GM12878 (cell line): Measurements from ENCODE around the gene CTNNB1. TPM values are rescaled to one million over a fixed set of nuclear protein-coding genes. Genes with fewer than 3 reads are reported as not detected.

ENCODE experiments used
- ATAC-seq: fragments of 200-7000 bp; cut with Tn5 transposase; 3 replicates; pipeline ENCODE4 v1.9.1; 2020; ENCODE audit warnings: mild to moderate bottlenecking, moderate library complexity
- BruUV-seq: library from RNA; stranded (reverse); fragments of 400-500 nt; replicated peaks from 2 replicates; lab custom pipeline; 2021; lab: Mats Ljungman, UMichigan
- CTCF ChIA-PET: fragments of 300-600 bp; sonication (Branson Sonifier 250); formaldehyde crosslinking; extraction: SDS; loops from one replicate; lab custom pipeline; 2021; ENCODE audit warnings: inconsistent platforms; lab: Yijun Ruan, JAX
- POLR2A ChIA-PET: fragments of 350-600 bp; formaldehyde crosslinking; extraction: SDS; loops from one replicate; lab custom pipeline; 2021; ENCODE audit warnings: inconsistent platforms; lab: Charles Lee
- RAD21 ChIA-PET: fragments of 300-600 bp; sonication (Branson Sonifier 250); formaldehyde crosslinking; loops from one replicate; lab custom pipeline; 2023; ENCODE audit warnings: antibody characterized with exemption; ENCODE audit not compliant: unreplicated experiment; lab: Charles Lee
- SMC1A ChIA-PET: fragments of 300-600 bp; sonication (Branson Sonifier 250); formaldehyde crosslinking; loops from one replicate; lab custom pipeline; 2023; ENCODE audit not compliant: unreplicated experiment, uncharacterized antibody; lab: Charles Lee
- DNase-seq: peaks from one replicate; pipeline ENCODE4 v3.0.0-alpha.2; 2011; ENCODE audit warnings: low read depth, low spot score
- FAIRE-seq: peaks from 3 replicates; lab custom pipeline; 2011; peaks lifted over from hg19 to GRCh38; lab: Jason Lieb, UNC
- H2AFZ ChIP-seq: 2 replicates; pipeline ENCODE4 v1.6.0; 2011; ENCODE audit warnings: low read depth, low read length, control low read depth; ENCODE audit not compliant: control insufficient read depth
- H3K27ac ChIP-seq: 2 replicates; pipeline ENCODE4 v1.5.1; 2011; ENCODE audit warnings: control low read depth; ENCODE audit not compliant: control insufficient read depth, insufficient read depth
- H3K27me3 ChIP-seq, 2 experiments: replicated peaks in 1 of 2; 2 replicates each; pipeline versions ENCODE4 v1.6.0 to v1.6.1; 2011; ENCODE audit warnings: low read length in 1 of 2; ENCODE audit not compliant: control insufficient read depth in 2 of 2, insufficient read depth in 2 of 2
- H3K36me3 ChIP-seq, 2 experiments: 2 replicates each; pipeline ENCODE4 v1.5.1; 2011; ENCODE audit warnings: low read length in 1 of 2; ENCODE audit not compliant: control insufficient read depth in 2 of 2, insufficient read depth in 2 of 2
- H3K4me1 ChIP-seq: 2 replicates; pipeline ENCODE4 v1.6.1; 2011; ENCODE audit warnings: mild to moderate bottlenecking, low read length, moderate library complexity, mixed read lengths; ENCODE audit not compliant: control insufficient read depth, insufficient read depth
- H3K4me2 ChIP-seq: 2 replicates; pipeline ENCODE4 v1.6.0; 2011; ENCODE audit warnings: control low read depth; ENCODE audit not compliant: control insufficient read depth, insufficient read depth
- H3K4me3 ChIP-seq: fragments of 200-600 bp; sonication (generic); 2 replicates; pipeline ENCODE4 v1.5.1; 2016
- H3K79me2 ChIP-seq: 2 replicates; pipeline ENCODE4 v1.6.0; 2011; ENCODE audit warnings: low read length; ENCODE audit not compliant: control insufficient read depth, insufficient read depth
- H3K9ac ChIP-seq: 2 replicates; pipeline ENCODE4 v1.8.0; 2011; ENCODE audit warnings: low read length, control low read depth, mixed read lengths; ENCODE audit not compliant: control insufficient read depth, insufficient read depth
- H3K9me3 ChIP-seq: replicated peaks from 3 replicates; pipeline ENCODE4 v1.5.1; 2011; ENCODE audit warnings: mild to moderate bottlenecking, low read length; ENCODE audit not compliant: control insufficient read depth, insufficient read depth
- H4K20me1 ChIP-seq: 2 replicates; pipeline ENCODE4 v1.6.0; 2011; ENCODE audit not compliant: control insufficient read depth, insufficient read depth
- IRF3 ChIP-seq: fragments of 450-650 bp; IDR thresholded peaks from 2 replicates; pipeline ENCODE4 v1.6.1; 2014; ENCODE audit warnings: mild to moderate bottlenecking
- MAX ChIP-seq: IDR thresholded peaks from 2 replicates; pipeline ENCODE4 v1.6.1; 2012; ENCODE audit warnings: low read depth, low read length, improper control_type of control experiment
- WGBS: methylation state at CpG from one replicate; pipeline ENCODE4 v1.1.6; 2016; ENCODE audit warnings: low lambda C conversion rate; ENCODE audit not compliant: insufficient replicate concordance, insufficient coverage; ENCODE audit errors: missing lambda C conversion rate; 5-methylcytosine and 5-hydroxymethylcytosine counted together
- in situ Hi-C: fragments of 300-500 bp; cut with MboI; formaldehyde crosslinking; loops from 9 replicates; pipeline ENCODE4 v1.14.3; 2018; ENCODE audit warnings: mixed read lengths
- intact Hi-C: fragments of 100-400 bp; cut with micrococcal nuclease; formaldehyde crosslinking; loops from one replicate; pipeline ENCODE4 v1.14.2; 2022; ENCODE audit not compliant: unreplicated experiment
- polyA plus RNA-seq, 11 experiments: library from polyadenylated mRNA; depleted of rRNA in 4 of 11; unstranded in 6 of 11; stranded (reverse) in 5 of 11; fragments of >200 nt; fragmentation: Nextera tagmentation in 4 of 11; fragmentation: Illumina TruSeq in 1 of 11; extraction: Ambion mirVana in 4 of 11; extraction: Trizol in 1 of 11; gene quantifications; 1 replicate in 1 of 11; 2 replicates in 10 of 11; pipeline versions ENCODE4 v1.2.1 to v1.2.3, GENCODE V29; 2011 to 2016; ENCODE audit warnings: inconsistent platforms in 2 of 11, missing spikeins in 2 of 11, low read depth in 1 of 11
- total RNA-seq, 4 experiments: library from RNA; depleted of rRNA in 3 of 4; stranded (reverse); fragments of >200 nt in 3 of 4; fragmentation: Illumina TruSeq in 1 of 4; extraction: Trizol in 1 of 4; gene quantifications; 2 replicates each; pipeline versions ENCODE4 v1.2.1 to v1.2.3, GENCODE V29; 2013 to 2021
- TF ChIP-seq, protein P1 (sequence below): fragments of 450-650 bp; IDR thresholded peaks from 2 replicates; pipeline ENCODE4 v1.6.1; 2018; ENCODE audit warnings: borderline replicate concordance, mild to moderate bottlenecking; ENCODE audit not compliant: partially characterized antibody

The CTNNB1 gene
- total and polyA plus RNA-seq, 10 of the 15 experiments (the other 5 are each of a cell fraction or from before 2014, with no cell fraction given): 30.4 to 217 (median 138) TPM

GRCh38 chr3:41198046-41198445 lies 1.3 kb upstream of the CTNNB1 start:
- POLR2A ChIA-PET: interaction anchor here (0.6 to 3.5 kb wide), 3 partner anchors 18 to 890 kb away, joined by 3 to 13 read pairs (median 5); no protein-coding TSS in a partner anchor
- RAD21 ChIA-PET: no interaction called here
- intact Hi-C loops: no loop called here
- Histone ChIP-seq H3K4me3 (no peak overlapping the region), H3K27me3 (no peaks in the 10 kb centered on the region), H3K9me3 (no peaks in the 10 kb centered on the region), H2AFZ (no peak overlapping the region), H3K9ac (no peak overlapping the region), H3K4me1 (no peaks in the 10 kb centered on the region), H3K36me3 (no peaks in the 10 kb centered on the region), H3K79me2 (peaks cover 38% of the 10 kb centered on the region), H4K20me1 (0 out of 2 replicates have a peak, but pooled peaks cover 7% of the 10 kb centered on the region), H3K27ac (no peak overlapping the region), H3K4me2 (no peak overlapping the region)
- 85% methylated on average over 7 of the region's 7 CpGs for WGBS
- SMC1A ChIA-PET: interaction anchor here (0.8 to 2.2 kb wide), 5 partner anchors 10 to 226 kb away, joined by 3 to 10 read pairs (median 3); no protein-coding TSS in a partner anchor
- ATAC-seq (no peak), FAIRE-seq (no peak), DNase-seq (no peak)
- TF ChIP-seq IRF3 (no peak), MAX (no peak)
- TF ChIP-seq, protein P1, sequence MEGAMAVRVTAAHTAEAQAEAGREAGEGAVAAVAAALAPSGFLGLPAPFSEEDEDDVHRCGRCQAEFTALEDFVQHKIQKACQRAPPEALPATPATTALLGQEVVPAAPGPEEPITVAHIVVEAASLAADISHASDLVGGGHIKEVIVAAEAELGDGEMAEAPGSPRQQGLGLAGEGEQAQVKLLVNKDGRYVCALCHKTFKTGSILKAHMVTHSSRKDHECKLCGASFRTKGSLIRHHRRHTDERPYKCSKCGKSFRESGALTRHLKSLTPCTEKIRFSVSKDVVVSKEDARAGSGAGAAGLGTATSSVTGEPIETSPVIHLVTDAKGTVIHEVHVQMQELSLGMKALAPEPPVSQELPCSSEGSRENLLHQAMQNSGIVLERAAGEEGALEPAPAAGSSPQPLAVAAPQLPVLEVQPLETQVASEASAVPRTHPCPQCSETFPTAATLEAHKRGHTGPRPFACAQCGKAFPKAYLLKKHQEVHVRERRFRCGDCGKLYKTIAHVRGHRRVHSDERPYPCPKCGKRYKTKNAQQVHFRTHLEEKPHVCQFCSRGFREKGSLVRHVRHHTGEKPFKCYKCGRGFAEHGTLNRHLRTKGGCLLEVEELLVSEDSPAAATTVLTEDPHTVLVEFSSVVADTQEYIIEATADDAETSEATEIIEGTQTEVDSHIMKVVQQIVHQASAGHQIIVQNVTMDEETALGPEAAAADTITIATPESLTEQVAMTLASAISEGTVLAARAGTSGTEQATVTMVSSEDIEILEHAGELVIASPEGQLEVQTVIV: no peak
- in situ Hi-C loops: no loop called here
- CTCF ChIA-PET: interaction anchor here (0.5 to 0.7 kb wide), 3 partner anchors 614 to 1049 kb away, joined by 3 read pairs; no protein-coding TSS in a partner anchor
- no TSS peak for BruUV-seq
